Vagina (tissue), 2 donors: ENCODE data around the gene ZMAT5.

ENCODE experiments used
- POLR2A ChIP-seq, 2 donors: fragments of 450-650 bp; IDR thresholded peaks; one replicate each; pipeline ENCODE4 v1.6.1; 2017; ENCODE audit warnings: antibody characterized with exemption in 2 of 2, mild to moderate bottlenecking in 2 of 2, moderate library complexity in 2 of 2
- TF ChIP-seq, protein P1 (sequence below), 3 experiments: fragments of 450-650 bp in 2 of 3; fragments of 200-600 bp in 1 of 3; sonication (generic) in 1 of 3; IDR thresholded peaks; one replicate each; pipeline ENCODE4 v1.5.1; 2017 to 2019; ENCODE audit warnings: antibody characterized with exemption in 3 of 3, mild to moderate bottlenecking in 2 of 3, moderate library complexity in 2 of 3

DNA sequence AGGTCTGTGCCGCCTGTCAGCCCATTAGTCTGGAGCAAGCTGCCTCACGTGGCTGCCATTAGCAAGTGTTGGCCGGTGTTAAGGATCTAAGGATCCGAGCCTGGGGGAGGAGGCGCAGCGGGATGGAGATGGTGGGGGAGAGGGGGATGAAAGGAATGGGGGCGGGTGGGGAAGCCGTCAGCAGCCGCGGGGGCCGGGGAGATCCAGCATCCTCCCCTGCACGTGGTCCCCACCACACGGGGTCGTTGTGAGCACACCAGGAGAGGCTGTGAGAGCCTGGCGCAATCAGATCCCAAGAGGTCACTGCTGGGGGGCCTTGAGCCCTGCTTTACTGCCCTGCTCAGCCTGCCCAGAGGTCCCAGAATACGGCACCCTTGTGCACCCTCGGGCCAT is 39.7 kb downstream of the ZMAT5 start:
- no peak for TF ChIP-seq POLR2A (IDR thresholded peaks at IDR 0.05)
- TF ChIP-seq, protein P1, sequence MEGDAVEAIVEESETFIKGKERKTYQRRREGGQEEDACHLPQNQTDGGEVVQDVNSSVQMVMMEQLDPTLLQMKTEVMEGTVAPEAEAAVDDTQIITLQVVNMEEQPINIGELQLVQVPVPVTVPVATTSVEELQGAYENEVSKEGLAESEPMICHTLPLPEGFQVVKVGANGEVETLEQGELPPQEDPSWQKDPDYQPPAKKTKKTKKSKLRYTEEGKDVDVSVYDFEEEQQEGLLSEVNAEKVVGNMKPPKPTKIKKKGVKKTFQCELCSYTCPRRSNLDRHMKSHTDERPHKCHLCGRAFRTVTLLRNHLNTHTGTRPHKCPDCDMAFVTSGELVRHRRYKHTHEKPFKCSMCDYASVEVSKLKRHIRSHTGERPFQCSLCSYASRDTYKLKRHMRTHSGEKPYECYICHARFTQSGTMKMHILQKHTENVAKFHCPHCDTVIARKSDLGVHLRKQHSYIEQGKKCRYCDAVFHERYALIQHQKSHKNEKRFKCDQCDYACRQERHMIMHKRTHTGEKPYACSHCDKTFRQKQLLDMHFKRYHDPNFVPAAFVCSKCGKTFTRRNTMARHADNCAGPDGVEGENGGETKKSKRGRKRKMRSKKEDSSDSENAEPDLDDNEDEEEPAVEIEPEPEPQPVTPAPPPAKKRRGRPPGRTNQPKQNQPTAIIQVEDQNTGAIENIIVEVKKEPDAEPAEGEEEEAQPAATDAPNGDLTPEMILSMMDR (IDR thresholded peaks at IDR 0.05): no peak
